H1 (cell line): ENCODE data around the gene MATN4.

ENCODE experiments used
- CREB1 ChIP-seq: IDR thresholded peaks from 2 replicates; pipeline ENCODE4 v1.6.1; 2012; ENCODE audit warnings: inconsistent platforms
- EP300 ChIP-seq, 2 experiments: IDR thresholded peaks; 1 replicate in 1 of 2; 2 replicates in 1 of 2; pipeline ENCODE4 v1.6.1; 2011 to 2012; ENCODE audit warnings: low read depth in 2 of 2, low read length in 2 of 2, mild to moderate bottlenecking in 2 of 2, borderline replicate concordance in 1 of 2, inconsistent platforms in 1 of 2, moderate library complexity in 1 of 2
- EZH2 ChIP-seq: fragments of 200-600 bp; sonication (generic); IDR thresholded peaks from 2 replicates; pipeline ENCODE4 v1.7.1; 2012; ENCODE audit warnings: low read depth, mild to moderate bottlenecking, moderate library complexity, low read length, inconsistent platforms; ENCODE audit not compliant: severe bottlenecking
- PHF8 ChIP-seq: fragments of 200-600 bp; sonication (generic); conservative IDR thresholded peaks from 2 replicates; pipeline ENCODE4 v1.7.1; 2012; ENCODE audit warnings: low read depth, mild to moderate bottlenecking, inconsistent platforms, low read length, moderate library complexity
- POLR2A ChIP-seq, 2 experiments: IDR thresholded peaks; 1 replicate in 1 of 2; 2 replicates in 1 of 2; pipeline ENCODE4 v1.6.1; 2011; ENCODE audit warnings: low read depth in 2 of 2, low read length in 2 of 2, mild to moderate bottlenecking in 2 of 2; ENCODE audit errors: control extremely low read depth in 1 of 2
- POLR2AphosphoS5 ChIP-seq: IDR thresholded peaks from 2 replicates; pipeline ENCODE4 v1.6.1; 2011; ENCODE audit warnings: low read depth, low read length
- RAD21 ChIP-seq, 2 experiments: IDR thresholded peaks in 1 of 2; conservative IDR thresholded peaks in 1 of 2; 2 replicates each; pipeline ENCODE4 v1.6.1; 2011; ENCODE audit warnings: low read depth in 2 of 2, low read length in 2 of 2, improper control_type of control experiment in 1 of 2, inconsistent platforms in 1 of 2, mild to moderate bottlenecking in 1 of 2, moderate library complexity in 1 of 2
- SIN3A ChIP-seq, 2 experiments: IDR thresholded peaks in 1 of 2; conservative IDR thresholded peaks in 1 of 2; 2 replicates each; pipeline ENCODE4 v1.6.1; 2011 to 2012; ENCODE audit warnings: low read length in 2 of 2, improper control_type of control experiment in 1 of 2, low read depth in 1 of 2, mild to moderate bottlenecking in 1 of 2
- SP2 ChIP-seq: IDR thresholded peaks from 2 replicates; pipeline ENCODE4 v1.6.1; 2012; ENCODE audit warnings: mild to moderate bottlenecking, low read length, inconsistent platforms
- SUZ12 ChIP-seq: fragments of 200-600 bp; sonication (generic); IDR thresholded peaks from 2 replicates; pipeline ENCODE4 v1.6.1; 2012; ENCODE audit warnings: mild to moderate bottlenecking, inconsistent platforms, low read length, moderate library complexity, mixed read lengths
- ZNF274 ChIP-seq: IDR thresholded peaks from 2 replicates; pipeline ENCODE4 v1.7.0; 2012; ENCODE audit warnings: low read length, borderline replicate concordance; ENCODE audit errors: extremely low read depth
- TF ChIP-seq, protein P1 (sequence below), 3 experiments: IDR thresholded peaks; 1 replicate in 2 of 3; 2 replicates in 1 of 3; pipeline versions ENCODE4 v1.5.1 to v1.6.1; 2011; ENCODE audit warnings: low read length in 3 of 3, mild to moderate bottlenecking in 3 of 3, inconsistent platforms in 2 of 3, low read depth in 1 of 3, moderate library complexity in 1 of 3; ENCODE audit not compliant: insufficient read depth in 1 of 3; ENCODE audit errors: control extremely low read depth in 1 of 3
- TF ChIP-seq, protein P2 (sequence below): IDR thresholded peaks from 2 replicates; pipeline ENCODE4 v1.6.1; 2011; ENCODE audit warnings: low read depth, mild to moderate bottlenecking, low read length; ENCODE audit not compliant: insufficient read depth
- TF ChIP-seq, protein P3 (sequence below): IDR thresholded peaks from 2 replicates; pipeline ENCODE4 v1.6.1; 2012; ENCODE audit warnings: inconsistent platforms

DNA sequence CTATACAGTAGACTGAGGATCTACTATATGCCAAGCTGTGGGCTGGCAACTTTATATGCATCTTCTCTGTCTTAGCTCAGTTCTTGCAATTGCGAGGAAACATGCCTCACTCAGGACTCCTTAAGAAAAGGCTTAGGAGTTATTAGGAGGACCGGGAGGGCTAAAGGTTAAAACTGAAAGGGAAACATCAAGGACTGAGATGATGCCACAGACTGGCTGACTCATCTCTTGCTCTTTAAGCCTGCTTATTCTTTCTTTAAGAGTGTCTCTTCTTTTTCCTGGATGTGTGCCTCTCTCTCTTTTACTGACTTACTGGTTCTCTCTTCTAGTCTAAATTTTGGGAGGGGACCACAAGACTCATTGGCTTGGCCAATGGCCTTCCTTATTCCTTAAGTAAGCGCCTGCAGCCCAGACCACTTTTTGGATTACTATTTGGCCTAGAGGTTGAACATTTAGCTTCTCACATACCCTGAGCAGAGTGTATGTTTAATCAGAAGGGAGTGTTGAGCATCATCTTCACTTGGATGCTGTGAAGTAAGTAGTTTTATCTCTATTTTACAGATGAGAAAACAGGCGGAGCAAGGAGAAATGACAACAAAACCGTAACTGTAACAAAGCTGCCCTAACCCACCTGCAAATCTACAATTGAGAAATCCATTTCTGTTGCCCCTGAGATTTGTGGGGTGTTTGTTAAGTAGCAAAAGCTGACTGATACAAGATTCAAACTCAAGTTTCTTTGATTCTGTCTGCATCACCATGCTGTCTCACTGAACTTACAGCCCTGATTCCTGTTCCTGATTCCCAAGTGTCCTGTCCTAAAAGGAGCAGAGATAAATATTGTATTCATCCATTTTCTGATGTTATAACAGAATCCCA lies 47.3 kb upstream of the MATN4 start:
- TF ChIP-seq EZH2 (no peak), ZNF274 (no peak), RAD21 (IDR thresholded peaks at IDR 0.05 in 1 of 2, conservative IDR thresholded peaks at IDR 0.05 in 1 of 2; ENCODE audit: low read depth in 2 of 2, low read length in 2 of 2) (no peak), EP300 (IDR thresholded peaks at IDR 0.05; ENCODE audit: borderline replicate concordance in 1 of 2, low read depth in 2 of 2, low read length in 2 of 2) (no peak), POLR2A (IDR thresholded peaks at IDR 0.05; ENCODE audit: control extremely low read depth in 1 of 2, low read depth in 2 of 2, low read length in 2 of 2) (no peak), POLR2AphosphoS5 (no peak), SP2 (no peak), SIN3A (conservative IDR thresholded peaks at IDR 0.05 in 1 of 2, IDR thresholded peaks at IDR 0.05 in 1 of 2; ENCODE audit: low read depth in 1 of 2, low read length in 2 of 2) (no peak), PHF8 (no peak), CREB1 (no peak), SUZ12 (no peak)
- TF ChIP-seq, protein P1, sequence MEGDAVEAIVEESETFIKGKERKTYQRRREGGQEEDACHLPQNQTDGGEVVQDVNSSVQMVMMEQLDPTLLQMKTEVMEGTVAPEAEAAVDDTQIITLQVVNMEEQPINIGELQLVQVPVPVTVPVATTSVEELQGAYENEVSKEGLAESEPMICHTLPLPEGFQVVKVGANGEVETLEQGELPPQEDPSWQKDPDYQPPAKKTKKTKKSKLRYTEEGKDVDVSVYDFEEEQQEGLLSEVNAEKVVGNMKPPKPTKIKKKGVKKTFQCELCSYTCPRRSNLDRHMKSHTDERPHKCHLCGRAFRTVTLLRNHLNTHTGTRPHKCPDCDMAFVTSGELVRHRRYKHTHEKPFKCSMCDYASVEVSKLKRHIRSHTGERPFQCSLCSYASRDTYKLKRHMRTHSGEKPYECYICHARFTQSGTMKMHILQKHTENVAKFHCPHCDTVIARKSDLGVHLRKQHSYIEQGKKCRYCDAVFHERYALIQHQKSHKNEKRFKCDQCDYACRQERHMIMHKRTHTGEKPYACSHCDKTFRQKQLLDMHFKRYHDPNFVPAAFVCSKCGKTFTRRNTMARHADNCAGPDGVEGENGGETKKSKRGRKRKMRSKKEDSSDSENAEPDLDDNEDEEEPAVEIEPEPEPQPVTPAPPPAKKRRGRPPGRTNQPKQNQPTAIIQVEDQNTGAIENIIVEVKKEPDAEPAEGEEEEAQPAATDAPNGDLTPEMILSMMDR (IDR thresholded peaks at IDR 0.05; ENCODE audit: control extremely low read depth in 1 of 3, insufficient read depth in 1 of 3, low read depth in 1 of 3, low read length in 3 of 3): no peak
- TF ChIP-seq, protein P2, sequence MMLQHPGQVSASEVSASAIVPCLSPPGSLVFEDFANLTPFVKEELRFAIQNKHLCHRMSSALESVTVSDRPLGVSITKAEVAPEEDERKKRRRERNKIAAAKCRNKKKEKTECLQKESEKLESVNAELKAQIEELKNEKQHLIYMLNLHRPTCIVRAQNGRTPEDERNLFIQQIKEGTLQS: no peak
- TF ChIP-seq, protein P3, sequence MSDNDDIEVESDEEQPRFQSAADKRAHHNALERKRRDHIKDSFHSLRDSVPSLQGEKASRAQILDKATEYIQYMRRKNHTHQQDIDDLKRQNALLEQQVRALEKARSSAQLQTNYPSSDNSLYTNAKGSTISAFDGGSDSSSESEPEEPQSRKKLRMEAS: no peak
